Measurements from ENCODE around the gene NR2F2.

- TF ChIP-seq CTCF (IDR thresholded peaks at IDR 0.05), result no peak
- TF ChIP-seq EZH2 (IDR thresholded peaks at IDR 0.05; ENCODE audit: borderline replicate concordance, insufficient read depth, low read depth, low read length, poor library complexity, severe bottlenecking), result no peak
Observed at GRCh38 chr15:96342406-96343112, 12.1 kb downstream of the NR2F2 start.
